ENCODE results near the gene SLPI. TPM values are rescaled to one million over a fixed set of nuclear protein-coding genes. Genes with fewer than 3 reads are reported as not detected.
A peak's percentile ranks its signal among the peaks of the same experiment; 100 is the strongest.

The SLPI gene
- total and polyA plus RNA-seq, 10 of the 15 experiments (the other 5 are each of a cell fraction or from before 2014, with no cell fraction given), result 0.56 to 1.4 TPM; not detected in 8

- H2AFZ ChIP-seq (ENCODE audit: control insufficient read depth, low read depth, low read length), result peak overlapping the region; percentile 75
- no peaks in the 10 kb centered on the region for H3K79me2 ChIP-seq (ENCODE audit: control insufficient read depth, insufficient read depth, low read length)
- H3K4me3 ChIP-seq, result peak overlapping the region; percentile 30; the same call in 1 of the 2 replicates
- intact Hi-C loops (cut with micrococcal nuclease; ENCODE audit: unreplicated experiment), result loop anchor here (5.0 kb wide), 4 partner anchors 156 to 256 kb away; no protein-coding TSS in a partner anchor
- H3K36me3 ChIP-seq (ENCODE audit: control insufficient read depth in 2 of 2, insufficient read depth in 2 of 2, low read length in 1 of 2), result no peaks in the 10 kb centered on the region
- FAIRE-seq, result peak; percentile 75
- CTCF ChIA-PET, result interaction anchor here (0.6 to 6.3 kb wide), 54 partner anchors 8 to 538 kb away, joined by 3 to 53 read pairs (median 4); partner anchors contain the start of genes SYS1, WFDC10A, WFDC12 and WFDC5
- RAD21 ChIA-PET (ENCODE audit: unreplicated experiment), result interaction anchor here (0.6 to 1.9 kb wide), 8 partner anchors 143 to 478 kb away, joined by 3 to 8 read pairs (median 4); no protein-coding TSS in a partner anchor
- SMC1A ChIA-PET (ENCODE audit: uncharacterized antibody, unreplicated experiment), result interaction anchor here (0.6 to 2.9 kb wide), 8 partner anchors 8 to 622 kb away, joined by 3 to 14 read pairs (median 4); no protein-coding TSS in a partner anchor
- H3K4me2 ChIP-seq (ENCODE audit: control insufficient read depth, insufficient read depth), result peak overlapping the region; percentile 71
- H3K9me3 ChIP-seq (replicated peaks; ENCODE audit: control insufficient read depth, insufficient read depth, low read length), result no peaks in the 10 kb centered on the region; the same call in 2 of the 3 replicates
- in situ Hi-C loops (cut with MboI), result no loop called here
- H4K20me1 ChIP-seq (ENCODE audit: control insufficient read depth, insufficient read depth), result no peaks in the 10 kb centered on the region
- no peaks in the 10 kb centered on the region for H3K4me1 ChIP-seq (ENCODE audit: control insufficient read depth, insufficient read depth, low read length)
- no peak overlapping the region for H3K9ac ChIP-seq (ENCODE audit: control insufficient read depth, insufficient read depth, low read length)
- no TSS peak for BruUV-seq (replicated peaks)
- WGBS (ENCODE audit: insufficient coverage, insufficient replicate concordance, low lambda C conversion rate, missing lambda C conversion rate), result 17% methylated on average over 78 of the region's 79 CpGs
- POLR2A ChIA-PET, result interaction anchor here (0.6 kb wide), 1 partner anchor 19 kb away, joined by 4 read pairs; no protein-coding TSS in a partner anchor
- no peak for DNase-seq (ENCODE audit: low read depth, low spot score)
- peak; percentile 93 for ATAC-seq
- peaks cover 6 to 7% of the 10 kb centered on the region in 2 experiments; a peak in 3 of 4 replicates for H3K27me3 ChIP-seq (replicated peaks in 1 of 2; ENCODE audit: control insufficient read depth in 2 of 2, insufficient read depth in 2 of 2, low read length in 1 of 2)
- no peak overlapping the region for H3K27ac ChIP-seq (ENCODE audit: control insufficient read depth, insufficient read depth)
- TF ChIP-seq E2F8 (IDR thresholded peaks at IDR 0.05; ENCODE audit: low read depth, partially characterized antibody) (no peak), NRF1 (conservative IDR thresholded peaks at IDR 0.05; ENCODE audit: low read depth, low read length) (no peak), KDM1A (IDR thresholded peaks at IDR 0.05; ENCODE audit: borderline replicate concordance) (no peak), SP1 (IDR thresholded peaks at IDR 0.05; ENCODE audit: low read depth, low read length) (no peak), RELB (IDR thresholded peaks at IDR 0.05; ENCODE audit: low read depth) (no peak), RB1 (IDR thresholded peaks at IDR 0.05; ENCODE audit: borderline replicate concordance) (peak; percentile 62; the same call in 1 of the 2 replicates), HDAC2 (IDR thresholded peaks at IDR 0.05) (no peak), MEF2B (IDR thresholded peaks at IDR 0.05; ENCODE audit: partially characterized antibody, poor library complexity, severe bottlenecking) (no peak), CBFB (IDR thresholded peaks at IDR 0.05; ENCODE audit: low read depth) (no peak), ZBTB4 (CRISPR knock-in tag; IDR thresholded peaks at IDR 0.05) (no peak), JUNB (IDR thresholded peaks at IDR 0.05) (no peak), MYC (IDR thresholded peaks at IDR 0.05; ENCODE audit: insufficient read depth, insufficient read length, insufficient replicate concordance, low read length, severe bottlenecking) (no peak), YY1 (IDR thresholded peaks at IDR 0.05; ENCODE audit: low read depth, low read length) (0 out of 2 replicates have a peak, but pooled peaks have one; percentile 37), LARP7 (IDR thresholded peaks at IDR 0.05) (peak; percentile 83), SIN3A (IDR thresholded peaks at IDR 0.05; ENCODE audit: low read depth, low read length) (no peak)
These were observed 39.0 kb upstream of the SLPI start for GRCh38 chr20:45293041-45294002.
